ENCODE data around the gene PPAN.

Gene PPAN

DNA sequence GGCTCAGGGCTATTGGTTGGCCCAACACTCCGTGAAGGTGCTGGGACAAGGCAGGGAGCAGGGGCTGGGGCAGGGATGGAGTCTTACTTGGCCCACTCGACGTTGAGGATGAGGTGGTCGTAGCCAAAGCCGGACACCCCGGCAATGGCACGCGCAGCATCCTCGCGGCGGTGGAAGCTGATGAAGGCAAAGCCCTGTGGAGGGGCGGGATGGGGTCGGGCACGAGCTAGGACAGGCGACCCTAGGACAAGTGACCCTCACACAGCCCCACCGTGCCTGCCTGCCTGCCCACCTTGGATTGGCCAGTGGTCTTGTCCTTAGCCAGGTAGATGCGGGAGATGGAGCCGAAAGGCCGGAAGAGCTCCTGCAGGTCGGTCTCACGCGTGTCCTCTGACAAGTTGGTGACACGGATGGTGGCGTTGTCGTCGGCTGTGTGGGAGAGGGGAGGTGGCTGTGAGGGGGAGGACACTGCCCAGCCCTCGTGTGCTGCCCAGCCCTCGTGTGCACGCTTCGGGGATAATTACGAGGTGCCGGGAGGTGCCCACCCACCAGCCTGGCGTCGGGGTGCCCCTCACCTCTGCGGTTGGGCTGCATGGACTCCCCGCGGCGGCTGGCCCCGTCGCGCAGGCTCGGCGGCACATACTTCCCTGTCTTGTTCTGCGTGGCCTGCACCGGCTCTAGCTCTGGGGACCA is 9.4 kb downstream of the PPAN start:
- DNase-seq (ENCODE audit: extremely low spot score): no peak
- POLR2A ChIA-PET: interaction anchor here (0.9 to 2.3 kb wide), 4 partner anchors 8 to 156 kb away, joined by 3 to 22 read pairs (median 6); partner anchors contain the start of gene PPAN
- TF ChIP-seq, protein P1, sequence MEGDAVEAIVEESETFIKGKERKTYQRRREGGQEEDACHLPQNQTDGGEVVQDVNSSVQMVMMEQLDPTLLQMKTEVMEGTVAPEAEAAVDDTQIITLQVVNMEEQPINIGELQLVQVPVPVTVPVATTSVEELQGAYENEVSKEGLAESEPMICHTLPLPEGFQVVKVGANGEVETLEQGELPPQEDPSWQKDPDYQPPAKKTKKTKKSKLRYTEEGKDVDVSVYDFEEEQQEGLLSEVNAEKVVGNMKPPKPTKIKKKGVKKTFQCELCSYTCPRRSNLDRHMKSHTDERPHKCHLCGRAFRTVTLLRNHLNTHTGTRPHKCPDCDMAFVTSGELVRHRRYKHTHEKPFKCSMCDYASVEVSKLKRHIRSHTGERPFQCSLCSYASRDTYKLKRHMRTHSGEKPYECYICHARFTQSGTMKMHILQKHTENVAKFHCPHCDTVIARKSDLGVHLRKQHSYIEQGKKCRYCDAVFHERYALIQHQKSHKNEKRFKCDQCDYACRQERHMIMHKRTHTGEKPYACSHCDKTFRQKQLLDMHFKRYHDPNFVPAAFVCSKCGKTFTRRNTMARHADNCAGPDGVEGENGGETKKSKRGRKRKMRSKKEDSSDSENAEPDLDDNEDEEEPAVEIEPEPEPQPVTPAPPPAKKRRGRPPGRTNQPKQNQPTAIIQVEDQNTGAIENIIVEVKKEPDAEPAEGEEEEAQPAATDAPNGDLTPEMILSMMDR (IDR thresholded peaks at IDR 0.05; ENCODE audit: control extremely low read depth, extremely low read depth, low read depth, missing control alignments): no peak
- CTCF ChIA-PET: interaction anchor here (1.1 to 11.7 kb wide), 4 partner anchors 15 to 185 kb away, joined by 3 to 163 read pairs (median 6); partner anchors contain the start of gene ANGPTL6

DNA sequence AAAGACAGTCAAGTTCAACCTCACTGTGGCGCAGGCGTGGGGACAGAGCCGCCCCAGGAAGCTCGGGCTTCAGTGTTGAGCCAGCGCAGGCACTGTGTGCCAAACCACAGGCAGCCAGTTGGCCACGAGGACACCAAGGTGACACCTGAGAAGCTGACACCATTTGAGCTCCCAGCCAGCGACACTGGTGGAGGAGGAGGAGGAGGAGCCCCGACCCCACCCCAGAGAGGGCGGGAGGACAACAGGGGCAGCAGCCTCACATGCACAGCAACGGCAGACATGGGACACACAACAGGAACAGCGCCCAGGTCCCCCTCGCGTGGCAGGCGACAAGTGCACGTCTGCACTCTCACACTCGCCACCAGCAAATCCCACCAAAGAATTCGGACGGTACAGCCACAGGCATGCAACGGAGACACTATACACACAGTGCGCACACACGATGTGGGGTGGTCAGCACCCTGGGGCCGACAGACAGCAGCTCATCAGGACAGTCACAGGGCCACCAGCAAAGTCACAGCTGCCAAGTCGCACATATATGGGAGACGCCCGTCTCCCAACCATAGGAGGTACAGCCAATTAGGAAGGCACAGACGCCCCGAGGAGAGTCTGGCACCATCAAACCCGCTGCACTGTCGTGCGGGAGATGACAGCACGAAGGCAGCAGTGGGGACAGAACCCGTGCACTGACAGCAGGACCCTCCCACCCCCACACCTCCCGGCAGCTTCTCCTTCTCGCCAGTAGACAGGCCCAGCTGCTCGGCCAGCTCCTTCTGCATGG is 10.1 kb downstream of the PPAN start:
- TF ChIP-seq, protein P1 (IDR thresholded peaks at IDR 0.05; ENCODE audit: control extremely low read depth, extremely low read depth, low read depth, missing control alignments): no peak
- ChIA-PET POLR2A (interaction anchor here (0.9 to 2.3 kb wide), 3 partner anchors 9 to 155 kb away, joined by 3 to 22 read pairs (median 3); partner anchors contain the start of gene PPAN), CTCF (interaction anchor here (1.1 to 11.7 kb wide), 5 partner anchors 16 to 185 kb away, joined by 3 to 163 read pairs (median 5); partner anchors contain the start of gene ANGPTL6)
- no peak for DNase-seq (ENCODE audit: extremely low spot score)

DNA sequence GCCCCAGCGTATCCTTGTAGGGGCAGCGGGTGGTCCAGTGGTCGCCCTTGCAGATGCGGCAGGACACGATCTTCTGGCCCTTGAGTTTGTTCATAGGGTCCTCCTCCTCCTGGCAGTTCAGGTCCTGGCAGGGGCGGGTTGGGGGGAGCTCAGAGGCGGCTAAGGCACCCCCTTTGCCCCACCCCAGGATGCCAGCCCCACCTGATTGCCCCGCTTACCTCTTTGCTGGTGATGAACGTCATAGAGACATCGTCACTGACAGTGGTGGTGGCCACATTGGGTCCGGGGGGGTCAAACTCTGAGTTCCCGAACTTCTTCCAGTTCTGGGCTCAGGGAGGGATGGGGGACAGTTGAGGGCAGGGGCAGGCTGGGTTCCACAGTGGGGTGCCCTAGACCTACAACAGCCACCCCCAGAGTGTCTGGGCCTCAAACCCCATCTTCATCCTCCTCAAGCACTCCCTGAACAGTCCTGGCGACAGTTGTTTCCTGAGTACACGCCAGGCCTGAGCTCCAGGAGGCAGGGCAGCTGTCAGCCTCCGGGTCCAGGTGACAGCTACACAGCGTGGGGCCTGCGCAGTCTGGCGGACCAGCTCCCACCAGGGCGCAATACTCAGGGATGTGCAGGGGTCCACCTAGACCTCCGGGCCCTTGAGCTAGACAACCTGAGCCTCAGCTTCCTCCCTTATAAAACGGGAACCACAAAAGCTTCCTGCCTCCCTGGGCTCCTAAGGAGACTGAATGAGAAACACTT is 10.9 kb downstream of the PPAN start:
- DNase-seq (ENCODE audit: extremely low spot score): no peak
- POLR2A ChIA-PET: interaction anchor here (0.7 to 2.3 kb wide), 5 partner anchors 10 to 155 kb away, joined by 3 to 22 read pairs (median 3); partner anchors contain the start of genes ANGPTL6 and PPAN
- TF ChIP-seq, protein P1 (IDR thresholded peaks at IDR 0.05; ENCODE audit: control extremely low read depth, extremely low read depth, low read depth, missing control alignments): no peak
- CTCF ChIA-PET: interaction anchor here (0.7 to 11.7 kb wide), 4 partner anchors 10 to 300 kb away, joined by 3 to 163 read pairs (median 4); partner anchors contain the start of genes ANGPTL6 and PPAN

DNA sequence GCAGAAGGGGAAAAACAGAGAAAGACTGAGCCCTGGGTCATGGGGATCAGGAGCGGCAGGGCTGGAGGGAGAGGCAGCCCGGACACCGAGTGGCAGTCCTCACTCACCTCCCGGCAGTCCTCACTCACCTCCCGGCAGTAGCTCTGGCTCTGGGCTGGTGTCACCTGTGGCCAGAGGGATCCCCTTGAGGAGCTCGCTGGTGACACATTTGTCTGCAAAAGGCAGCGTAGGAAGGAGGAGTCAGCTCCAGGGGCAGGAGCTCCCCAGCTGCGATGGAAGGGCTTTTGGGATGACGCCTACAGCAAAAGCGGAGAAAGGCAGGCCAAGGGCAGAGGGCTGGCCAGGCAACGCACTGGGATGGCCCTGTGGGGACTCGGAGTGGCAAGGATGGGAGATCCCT is 12.8 kb downstream of the PPAN start:
- ChIA-PET CTCF (interaction anchor here (0.7 to 11.7 kb wide), 4 partner anchors 19 to 288 kb away, joined by 3 to 163 read pairs (median 4); partner anchors contain the start of gene ANGPTL6), POLR2A (interaction anchor here (0.7 to 1.3 kb wide), 2 partner anchors 23 to 114 kb away, joined by 3 to 4 read pairs; no protein-coding TSS in a partner anchor)
- no peak for DNase-seq (ENCODE audit: extremely low spot score)
- TF ChIP-seq, protein P1 (IDR thresholded peaks at IDR 0.05; ENCODE audit: control extremely low read depth, extremely low read depth, low read depth, missing control alignments): no peak

DNA sequence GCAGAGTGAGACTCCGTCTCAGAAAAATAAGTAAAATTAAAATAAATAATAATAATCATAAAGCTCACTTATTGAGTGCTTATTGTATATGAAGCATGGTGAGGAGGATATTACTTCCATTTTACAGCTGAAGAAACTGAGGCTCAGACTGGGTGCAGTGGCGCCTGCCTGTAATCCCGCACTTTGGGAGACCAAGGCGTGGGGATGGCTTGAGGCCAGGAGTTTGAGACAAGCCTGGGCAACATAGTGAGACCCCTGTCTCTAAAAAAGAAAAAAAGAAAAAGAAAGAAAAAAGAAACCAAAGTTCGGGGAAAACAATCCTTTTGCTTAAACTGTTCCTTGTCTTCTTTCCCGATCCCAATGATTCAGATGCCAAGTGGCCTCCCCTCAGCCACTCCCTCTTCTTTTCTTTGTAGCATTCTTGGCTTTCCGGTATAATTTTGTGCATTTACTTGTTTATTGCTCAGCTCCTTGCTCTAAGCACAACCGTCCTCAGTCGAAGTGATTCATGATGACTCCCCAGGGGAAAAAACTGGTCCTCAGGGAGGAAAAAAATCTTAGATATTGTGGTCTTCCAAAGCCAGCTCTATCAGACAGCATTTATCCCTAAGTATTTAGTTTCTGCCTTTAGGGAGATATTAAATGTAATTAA is 14.5 kb downstream of the PPAN start:
- TF ChIP-seq, protein P1 (IDR thresholded peaks at IDR 0.05; ENCODE audit: control extremely low read depth, extremely low read depth, low read depth, missing control alignments): no peak
- DNase-seq (ENCODE audit: extremely low spot score): no peak
- POLR2A ChIA-PET: no interaction called here
- CTCF ChIA-PET: interaction anchor here (0.7 to 11.7 kb wide), 8 partner anchors 10 to 130 kb away, joined by 3 to 163 read pairs (median 5); partner anchors contain the start of genes ANGPTL6 and PPAN

All from GM10248 (cell line).